Muscle layer of duodenum (tissue), 2 donors: ENCODE data around the gene TEAD1.
A peak's percentile ranks its signal among the peaks of the same experiment; 100 is the strongest.

Experiments used
- H3K27ac ChIP-seq: one replicate; pipeline ENCODE4 v1.7.0; 2013; ENCODE audit warnings: mild to moderate bottlenecking, low read length
- H3K27me3 ChIP-seq: one replicate; pipeline ENCODE4 v1.7.0; 2013; ENCODE audit warnings: low read depth, mild to moderate bottlenecking, control low read depth, low read length
- H3K36me3 ChIP-seq, 2 donors: one replicate each; pipeline ENCODE4 v1.7.0; 2013; ENCODE audit warnings: low read length in 2 of 2, control low read depth in 1 of 2, mild to moderate bottlenecking in 1 of 2; ENCODE audit not compliant: insufficient read depth in 2 of 2, control insufficient read depth in 1 of 2
- H3K4me1 ChIP-seq, 2 donors: one replicate each; pipeline ENCODE4 v1.7.0; 2013; ENCODE audit warnings: low read length in 2 of 2, mild to moderate bottlenecking in 2 of 2, control low read depth in 1 of 2, moderate library complexity in 1 of 2; ENCODE audit not compliant: insufficient read depth in 2 of 2, control insufficient read depth in 1 of 2
- H3K4me3 ChIP-seq, 2 donors: one replicate each; pipeline ENCODE4 v1.7.0; 2013; ENCODE audit warnings: low read length in 2 of 2, low read depth in 1 of 2, mild to moderate bottlenecking in 1 of 2
- H3K9me3 ChIP-seq, 2 donors: one replicate each; pipeline ENCODE4 v1.7.0; 2013; ENCODE audit warnings: low read length in 2 of 2, control low read depth in 1 of 2, mild to moderate bottlenecking in 1 of 2; ENCODE audit not compliant: control insufficient read depth in 1 of 2
- donor health status: healthy.

Gene TEAD1

DNA sequence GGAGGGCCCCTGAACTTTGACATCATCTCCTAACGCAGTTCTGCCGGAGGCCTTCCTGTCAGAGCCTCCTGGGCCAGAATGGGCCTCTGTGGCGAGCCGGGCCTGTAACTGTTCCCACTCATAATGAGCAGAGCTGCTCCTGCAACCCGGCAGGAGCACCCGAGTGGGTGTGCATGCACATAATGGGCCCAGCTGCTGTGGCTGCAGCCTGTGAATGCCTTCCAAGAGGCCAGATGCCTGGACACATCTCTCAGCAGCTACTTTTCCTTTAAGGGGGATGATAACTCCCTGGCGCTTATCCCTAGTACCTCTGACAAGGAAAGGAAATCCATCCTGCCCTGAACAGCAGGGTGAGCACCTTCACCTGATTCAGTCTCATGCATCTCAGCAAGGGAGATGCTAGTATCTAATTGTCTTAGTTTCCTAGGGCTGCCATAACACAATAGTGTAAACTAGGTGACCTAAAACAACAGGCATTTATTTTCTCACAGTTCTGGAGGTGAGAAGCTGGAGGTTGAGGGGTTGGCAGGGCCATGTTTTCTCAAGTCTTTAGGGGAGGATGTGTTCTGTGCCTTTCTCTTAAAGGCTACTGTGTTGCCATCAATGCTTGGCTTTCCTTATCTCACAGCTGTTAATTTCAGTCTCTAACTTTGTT, 120.5 kb downstream of the TEAD1 start:
- Histone ChIP-seq H3K4me3 (no peak overlapping the region), H3K4me1 (peaks cover under 1 to 14% of the 10 kb centered on the region in 2 donors), H3K9me3 (no peaks in the 10 kb centered on the region), H3K27me3 (no peaks in the 10 kb centered on the region), H3K36me3 (no peaks in the 10 kb centered on the region), H3K27ac (no peak overlapping the region)

DNA sequence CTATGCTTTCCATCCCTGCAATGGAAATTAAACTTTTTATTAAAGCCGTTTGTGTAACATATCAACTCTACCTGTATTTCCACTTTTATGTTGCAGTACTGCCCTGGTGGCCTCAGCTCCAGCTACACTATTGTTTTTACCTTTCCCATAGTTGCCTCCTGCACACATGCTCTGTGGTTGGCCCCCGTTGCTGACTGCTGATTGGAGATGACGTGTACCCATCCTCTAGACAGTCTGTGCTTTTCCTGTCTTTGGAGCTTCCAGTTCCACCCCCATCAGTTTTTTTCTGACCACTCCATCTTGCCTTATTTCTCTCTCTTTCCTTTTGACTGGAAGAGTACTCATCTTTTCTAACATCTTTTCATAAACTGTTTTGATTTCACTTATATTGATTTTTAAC, 123.8 kb downstream of the TEAD1 start:
- H3K9me3 ChIP-seq = no peaks in the 10 kb centered on the region
- H3K4me3 ChIP-seq = no peak overlapping the region
- H3K27me3 ChIP-seq = no peaks in the 10 kb centered on the region
- peaks cover 22 to 25% of the 10 kb centered on the region in 2 donors for H3K4me1 ChIP-seq
- H3K27ac ChIP-seq = no peak overlapping the region
- no peaks in the 10 kb centered on the region for H3K36me3 ChIP-seq

DNA sequence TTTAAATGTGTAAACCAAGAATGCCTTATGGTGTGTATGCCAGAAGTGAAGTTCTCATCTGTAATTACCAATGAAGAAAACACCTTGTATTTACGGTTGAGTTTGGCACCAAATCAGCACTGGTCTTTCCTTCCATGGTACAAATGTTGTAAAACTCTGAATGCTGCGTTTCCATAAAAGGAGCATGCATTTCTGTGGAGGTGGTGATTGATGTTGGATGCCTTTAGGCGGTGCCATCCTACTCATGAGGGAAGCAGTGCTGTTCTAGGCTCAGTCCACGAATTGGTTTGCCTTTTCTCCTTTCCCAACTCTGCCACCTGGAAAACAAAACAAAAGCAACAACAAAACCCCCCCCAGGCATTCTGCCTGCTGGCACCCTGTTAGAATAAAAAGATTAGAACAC, 124.4 kb downstream of the TEAD1 start:
- Histone ChIP-seq H3K9me3 (no peaks in the 10 kb centered on the region), H3K27ac (peak overlapping the region; percentile 64), H3K4me3 (no peak overlapping the region), H3K27me3 (no peaks in the 10 kb centered on the region), H3K4me1 (peaks cover 28 to 31% of the 10 kb centered on the region in 2 donors), H3K36me3 (no peaks in the 10 kb centered on the region)

DNA sequence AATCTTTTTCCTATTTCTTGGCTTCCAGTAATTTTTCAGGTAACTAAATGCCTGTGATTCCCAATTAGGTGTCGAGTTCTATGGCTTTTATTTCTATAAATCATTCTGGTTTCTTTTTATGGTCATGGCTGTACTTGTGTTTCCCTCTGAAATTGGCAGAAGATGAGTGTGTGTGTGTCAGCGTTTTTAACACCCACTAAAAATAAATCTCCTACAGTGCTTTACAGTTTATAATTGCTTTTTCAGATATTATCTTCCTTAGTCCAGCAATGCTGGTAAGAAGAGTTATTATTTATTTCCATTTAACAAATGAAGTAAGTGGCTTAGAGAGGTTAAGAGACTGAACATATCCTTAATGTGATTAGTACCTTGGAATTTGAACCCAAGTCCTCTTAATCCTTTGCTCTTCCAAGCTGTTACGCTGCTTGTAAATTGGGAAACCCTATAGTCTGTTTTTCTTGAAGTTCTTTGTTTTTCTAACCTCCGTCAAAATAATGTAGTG, 125.2 kb downstream of the TEAD1 start:
- H3K36me3 ChIP-seq = no peaks in the 10 kb centered on the region
- H3K4me1 ChIP-seq = peaks cover 33 to 34% of the 10 kb centered on the region in 2 donors
- H3K27me3 ChIP-seq = no peaks in the 10 kb centered on the region
- no peak overlapping the region for H3K4me3 ChIP-seq
- H3K27ac ChIP-seq = peak overlapping the region; percentile 64
- H3K9me3 ChIP-seq = no peaks in the 10 kb centered on the region

DNA sequence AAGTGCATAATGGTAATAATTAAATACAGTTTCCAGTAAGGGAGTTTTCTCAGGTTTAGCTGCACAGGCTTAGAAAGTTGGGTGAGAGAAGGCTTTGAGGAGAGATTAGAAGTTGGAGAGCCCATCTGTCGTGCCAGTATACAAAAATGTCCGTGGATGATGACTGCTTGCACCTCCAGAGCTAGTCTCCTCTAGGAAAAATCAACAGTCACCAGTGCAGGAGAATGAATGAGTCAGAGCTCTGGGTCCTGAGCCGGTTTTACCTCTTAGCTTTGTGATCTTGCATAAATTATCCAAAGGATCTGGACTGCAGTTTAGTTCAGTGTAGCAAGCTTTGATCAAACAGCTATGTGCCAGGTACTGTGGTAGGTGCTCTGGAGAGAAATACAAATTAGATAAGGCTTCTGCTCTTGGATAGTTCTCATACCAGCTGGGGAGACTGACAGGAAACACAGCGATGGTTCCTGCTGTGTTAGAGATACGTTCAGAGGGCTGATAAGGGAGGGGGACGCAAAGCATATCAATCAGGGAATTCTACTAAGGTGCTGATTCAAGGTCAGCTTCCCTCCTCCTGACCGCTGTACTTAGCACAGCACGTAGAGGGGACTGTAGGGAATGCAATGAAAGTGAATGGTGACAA, 125.9 kb downstream of the TEAD1 start:
- H3K9me3 ChIP-seq = no peaks in the 10 kb centered on the region
- H3K4me1 ChIP-seq = peaks cover 33 to 34% of the 10 kb centered on the region in 2 donors
- H3K36me3 ChIP-seq = no peaks in the 10 kb centered on the region
- H3K4me3 ChIP-seq = no peak overlapping the region
- peak overlapping the region; percentile 64 for H3K27ac ChIP-seq
- no peaks in the 10 kb centered on the region for H3K27me3 ChIP-seq

DNA sequence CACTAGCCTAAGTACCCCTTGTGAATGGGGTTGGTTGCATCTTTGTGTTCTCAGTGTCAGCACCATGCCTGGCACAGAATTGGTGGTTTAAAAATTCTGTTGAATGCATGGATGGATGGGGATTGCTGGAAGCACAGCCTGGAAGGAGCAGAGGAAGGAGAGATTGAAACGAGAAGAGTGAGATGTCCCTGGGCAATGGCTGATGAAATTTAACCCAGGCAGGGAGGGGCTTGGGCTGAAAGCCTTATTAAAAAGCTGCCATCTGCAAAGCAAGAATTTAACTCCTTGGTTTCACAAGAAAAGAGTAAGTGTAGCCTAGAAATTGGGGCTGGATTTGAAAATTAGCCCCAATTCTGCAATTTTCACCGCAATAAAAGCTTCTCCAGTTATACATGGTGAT, 126.7 kb downstream of the TEAD1 start:
- Histone ChIP-seq H3K36me3 (no peaks in the 10 kb centered on the region), H3K27me3 (no peaks in the 10 kb centered on the region), H3K4me1 (peaks cover 33 to 34% of the 10 kb centered on the region in 2 donors), H3K4me3 (no peak overlapping the region), H3K9me3 (no peaks in the 10 kb centered on the region), H3K27ac (peak overlapping the region; percentile 20)

DNA sequence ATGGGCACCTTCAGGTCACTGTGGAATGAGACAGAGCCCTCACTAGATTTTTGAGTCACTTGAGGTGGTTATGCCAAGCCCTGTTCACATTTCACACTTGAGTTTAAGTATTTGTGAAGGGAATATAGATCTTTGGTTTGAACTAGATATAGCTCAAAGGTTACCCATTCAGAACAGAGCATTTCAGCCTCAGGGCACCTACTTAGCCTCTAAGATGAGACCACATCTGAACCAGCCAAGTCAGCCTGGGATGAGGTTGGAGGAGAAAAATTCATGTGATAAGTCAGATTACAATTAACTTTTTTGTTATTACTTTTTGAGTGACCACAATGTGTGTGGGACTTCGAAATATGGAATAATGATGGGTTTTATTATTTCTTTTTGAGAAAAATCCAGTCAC, 127.8 kb downstream of the TEAD1 start:
- Histone ChIP-seq H3K4me3 (no peak overlapping the region), H3K27me3 (no peaks in the 10 kb centered on the region), H3K36me3 (no peaks in the 10 kb centered on the region), H3K27ac (peak overlapping the region; percentile 79), H3K9me3 (no peaks in the 10 kb centered on the region), H3K4me1 (peaks cover 33 to 34% of the 10 kb centered on the region in 2 donors)

DNA sequence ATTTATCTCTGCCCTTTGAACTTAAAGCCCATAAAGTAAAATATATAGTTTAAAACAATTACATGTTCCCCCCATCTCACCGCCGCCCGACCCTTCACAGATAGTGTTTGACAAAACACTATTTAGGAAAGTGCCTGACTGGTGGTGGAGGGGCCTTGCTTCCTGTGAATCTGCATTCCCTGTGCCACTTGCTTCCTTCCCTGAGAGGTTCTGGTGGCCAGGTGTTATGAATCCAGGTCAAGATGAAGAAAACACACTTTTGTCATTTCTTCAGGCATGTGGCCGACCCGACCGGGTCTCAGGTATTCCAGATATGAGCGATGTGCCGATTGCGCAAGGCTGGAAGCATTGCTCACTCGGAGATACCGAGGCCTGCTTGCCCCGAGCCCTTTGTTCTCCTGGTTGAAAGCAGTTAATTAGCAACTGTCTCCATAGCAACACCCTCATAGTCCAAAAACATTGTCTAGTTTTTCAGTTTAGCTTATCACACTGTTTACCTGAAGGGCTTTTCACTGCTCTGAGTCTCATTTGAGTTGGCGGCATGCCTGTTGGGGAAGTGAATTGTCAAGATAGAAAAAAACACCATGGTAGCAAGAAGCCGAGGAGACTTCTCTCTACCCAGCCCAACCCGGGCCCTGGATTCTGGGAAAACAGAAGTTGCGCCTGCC, 128.3 kb downstream of the TEAD1 start:
- peaks cover 33 to 34% of the 10 kb centered on the region in 2 donors for H3K4me1 ChIP-seq
- H3K27me3 ChIP-seq = no peaks in the 10 kb centered on the region
- H3K27ac ChIP-seq = peak overlapping the region; percentile 79
- no peaks in the 10 kb centered on the region for H3K36me3 ChIP-seq
- no peak overlapping the region for H3K4me3 ChIP-seq
- no peaks in the 10 kb centered on the region for H3K9me3 ChIP-seq

DNA sequence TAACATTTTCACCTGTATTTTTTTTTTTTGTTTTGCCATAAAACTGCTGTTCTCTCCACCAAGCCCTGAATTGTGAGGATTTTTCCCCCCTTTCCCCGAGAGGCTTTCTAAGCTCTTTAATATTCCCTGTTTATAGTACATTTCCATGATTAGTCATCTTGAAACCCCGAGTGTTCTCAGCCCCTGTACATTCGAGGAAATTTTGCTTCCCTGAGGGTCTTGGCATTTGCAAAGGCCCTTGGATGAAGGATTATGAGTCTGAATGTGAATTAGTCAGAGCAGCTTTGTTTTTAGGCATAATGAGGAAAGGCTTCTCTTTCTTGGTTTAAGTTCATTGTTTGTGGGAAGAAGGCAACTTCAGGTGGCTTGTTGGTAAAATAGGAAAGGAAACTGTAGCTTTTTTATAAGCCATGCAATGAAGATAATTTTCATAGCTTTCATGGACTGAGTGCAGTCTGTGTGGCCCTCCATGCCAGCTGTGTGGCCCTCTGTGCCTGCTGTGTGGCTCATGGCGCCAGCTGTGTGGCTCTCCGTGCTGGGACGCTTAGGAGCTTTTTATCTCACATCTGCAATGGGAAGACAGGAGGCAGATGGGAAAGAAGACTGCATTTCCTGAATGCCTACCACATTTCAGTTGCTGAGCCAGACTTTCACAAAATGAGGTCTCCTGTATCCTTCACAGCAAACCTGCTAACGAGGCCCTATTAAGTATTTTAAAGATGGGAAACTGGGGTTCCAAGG, 129.0 kb downstream of the TEAD1 start:
- Histone ChIP-seq H3K4me1 (peaks cover 32 to 34% of the 10 kb centered on the region in 2 donors), H3K9me3 (no peaks in the 10 kb centered on the region), H3K27ac (peak overlapping the region; percentile 79), H3K4me3 (peak overlapping the region; percentile 9 to 16), H3K36me3 (no peaks in the 10 kb centered on the region), H3K27me3 (no peaks in the 10 kb centered on the region)

DNA sequence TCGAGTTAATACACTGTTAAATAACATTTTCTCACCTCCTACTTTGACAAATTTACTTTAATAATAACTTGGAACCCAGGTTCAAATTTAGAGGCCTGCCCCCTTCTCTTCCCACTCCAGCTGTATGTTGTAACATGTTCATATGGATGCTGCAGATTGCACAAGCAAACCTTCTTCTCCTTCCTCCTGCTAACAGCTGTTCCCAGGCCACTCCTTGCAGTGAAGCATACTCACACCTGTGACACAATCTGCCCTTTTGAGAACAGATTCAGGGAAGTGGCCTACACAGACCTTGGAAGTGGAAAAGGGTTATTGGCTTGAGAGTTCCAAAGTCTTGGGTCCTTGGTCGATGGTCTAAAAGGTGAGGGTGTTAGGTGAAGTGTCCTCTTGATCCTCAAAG, 131.9 kb downstream of the TEAD1 start:
- no peak overlapping the region for H3K4me3 ChIP-seq
- no peak overlapping the region for H3K27ac ChIP-seq
- peaks cover 15 to 40% of the 10 kb centered on the region in 2 donors for H3K4me1 ChIP-seq
- H3K36me3 ChIP-seq = no peaks in the 10 kb centered on the region
- H3K27me3 ChIP-seq = no peaks in the 10 kb centered on the region
- H3K9me3 ChIP-seq = no peaks in the 10 kb centered on the region

DNA sequence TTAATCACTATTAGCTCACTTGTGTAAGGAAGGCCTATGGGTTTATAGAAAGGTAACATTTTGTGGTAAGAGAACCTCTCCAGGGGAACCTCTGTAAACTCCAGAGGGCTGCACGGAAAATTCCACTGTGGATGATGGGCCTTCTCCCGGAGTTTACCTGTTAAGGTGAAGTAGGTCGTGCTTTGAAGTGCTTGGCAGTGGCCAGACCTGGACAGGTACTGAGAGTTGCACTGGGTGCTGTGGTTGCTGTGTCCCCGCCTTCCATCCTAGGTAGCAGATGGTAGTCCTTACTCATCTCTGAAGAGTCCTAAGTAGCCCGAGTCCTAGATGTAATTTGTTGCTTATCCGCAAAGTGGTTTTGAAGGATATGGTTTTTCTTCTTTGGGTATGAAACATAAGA, 133.4 kb downstream of the TEAD1 start:
- Histone ChIP-seq H3K4me1 (peaks cover 12 to 30% of the 10 kb centered on the region in 2 donors), H3K9me3 (no peaks in the 10 kb centered on the region), H3K36me3 (no peaks in the 10 kb centered on the region), H3K27ac (no peak overlapping the region), H3K27me3 (no peaks in the 10 kb centered on the region), H3K4me3 (no peak overlapping the region)
